Measurements from ENCODE around the gene ANKRD39.
"Not testable (repeated sequence)": the region's sequence is repeated elsewhere in the genome, so short reads cannot be mapped to it uniquely, and the experiment has no call there.

The ANKRD39 gene

GRCh38 chr2:96870626-96871255 lies 12.9 kb upstream of the ANKRD39 start:
- no peak for DNase-seq (ENCODE audit: low read depth in 2 of 2)

- DNase-seq (ENCODE audit: low read depth in 2 of 2): no peak
Measured at GRCh38 chr2:96869822-96870625, 12.2 kb upstream of the ANKRD39 start, which contains the start of gene SEMA4C. Gene SEMA4C, minus strand, starts transcription at chr2:96870080. Its CDS starts 2,194 bp downstream, at chr2:96867886.

- DNase-seq (ENCODE audit: low read depth in 2 of 2): no peak
Measured at GRCh38 chr2:96869281-96869821, 11.5 kb upstream of the ANKRD39 start.

DNA sequence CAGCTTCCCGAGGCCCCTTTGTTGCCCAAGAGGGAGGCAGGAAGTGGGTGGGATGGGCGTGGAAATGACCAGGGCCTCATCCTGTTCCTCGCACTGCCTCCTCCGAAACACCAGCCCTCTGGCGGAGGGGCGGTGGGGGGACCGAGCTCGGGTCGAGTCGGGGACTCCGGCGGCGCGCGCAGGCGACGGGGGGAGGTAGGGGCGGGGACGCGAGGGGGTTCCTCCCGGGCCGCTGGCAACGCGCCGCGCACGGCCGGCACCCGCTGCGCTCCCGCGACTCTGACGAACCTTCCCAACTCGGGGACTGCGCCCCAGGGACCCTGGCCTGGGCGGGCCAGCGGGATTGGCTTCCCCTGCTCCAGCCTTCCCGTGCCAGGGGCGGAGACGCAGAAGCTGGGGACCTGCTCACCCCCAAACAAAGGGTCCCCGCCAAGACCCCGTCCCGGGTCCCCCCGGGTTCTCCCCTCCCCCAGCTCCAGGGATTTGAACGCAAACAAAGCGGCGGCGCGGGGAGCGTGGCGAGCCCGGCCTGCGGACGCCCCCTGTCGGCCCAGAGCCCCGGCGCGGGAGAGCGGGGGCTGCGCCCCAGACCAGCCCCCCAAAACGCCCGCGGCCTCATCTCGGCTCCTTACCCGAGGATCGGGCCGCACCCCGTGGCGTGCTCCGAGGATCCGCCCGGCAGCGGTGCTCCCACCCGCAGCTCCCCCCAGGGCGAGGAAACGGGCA lies 10.9 kb upstream of the ANKRD39 start:
- no peak for DNase-seq (ENCODE audit: low read depth in 2 of 2)

- DNase-seq (ENCODE audit: low read depth in 2 of 2): no peak
Measured at GRCh38 chr2:96867756-96868554, 10.1 kb upstream of the ANKRD39 start.

DNA sequence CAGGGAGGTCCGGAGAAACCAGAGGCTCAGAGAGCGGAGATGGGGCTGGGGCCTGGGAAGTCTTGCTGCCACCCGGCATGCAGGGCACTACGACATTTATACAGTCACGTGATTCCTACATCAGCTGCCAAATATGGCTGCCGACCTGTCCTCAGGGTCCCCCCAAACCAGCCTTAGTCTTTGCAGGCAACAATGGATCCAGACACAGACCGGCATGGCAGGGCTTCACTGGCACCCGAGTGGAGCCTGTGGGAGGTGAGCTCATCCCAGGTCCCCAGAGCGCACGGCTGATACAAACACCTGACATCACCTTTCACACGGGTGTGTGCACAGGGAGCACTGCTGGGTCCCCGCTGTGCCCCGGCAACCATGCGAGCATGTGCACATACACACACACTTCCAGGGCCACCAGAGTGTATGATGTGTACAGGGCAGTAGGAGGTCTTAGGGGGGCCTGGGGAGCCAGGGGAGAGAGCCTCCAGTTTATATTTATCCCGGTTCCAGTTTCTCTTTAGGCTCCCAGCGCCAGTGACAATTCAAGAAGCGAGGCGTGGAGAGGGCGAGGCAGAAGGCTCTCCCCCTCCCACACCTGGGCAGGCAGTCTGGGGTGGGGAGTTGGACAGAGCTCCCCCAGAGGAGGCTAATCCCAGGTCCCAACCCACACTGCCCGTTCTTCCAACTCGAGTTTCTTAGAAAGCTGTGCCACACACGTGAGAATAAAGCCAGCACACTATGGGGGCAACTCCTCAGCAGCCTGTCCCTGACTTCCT lies 9.4 kb upstream of the ANKRD39 start:
- no peak for DNase-seq (ENCODE audit: low read depth in 2 of 2)

GRCh38 chr2:96866586-96866985 lies 8.8 kb upstream of the ANKRD39 start:
- no peak for DNase-seq (ENCODE audit: low read depth in 2 of 2)

GRCh38 chr2:96866149-96866548 lies 8.3 kb upstream of the ANKRD39 start:
- DNase-seq (ENCODE audit: low read depth in 2 of 2): no peak

GRCh38 chr2:96865654-96866053 lies 7.8 kb upstream of the ANKRD39 start:
- DNase-seq (ENCODE audit: low read depth in 2 of 2): no peak

- DNase-seq (ENCODE audit: low read depth in 2 of 2): no peak
Measured at GRCh38 chr2:96864343-96865091, 6.7 kb upstream of the ANKRD39 start.

- DNase-seq (ENCODE audit: low read depth in 2 of 2): no peak
Measured at GRCh38 chr2:96863575-96864342, 5.9 kb upstream of the ANKRD39 start.

GRCh38 chr2:96863056-96863455 lies 5.2 kb upstream of the ANKRD39 start:
- DNase-seq (ENCODE audit: low read depth in 2 of 2): not testable (repeated sequence)

GRCh38 chr2:96861074-96861473 lies 3.3 kb upstream of the ANKRD39 start:
- no peak for DNase-seq (ENCODE audit: low read depth in 2 of 2)

- no peak for DNase-seq (ENCODE audit: low read depth in 2 of 2)
Measured at GRCh38 chr2:96860065-96861029, 2.5 kb upstream of the ANKRD39 start.

DNA sequence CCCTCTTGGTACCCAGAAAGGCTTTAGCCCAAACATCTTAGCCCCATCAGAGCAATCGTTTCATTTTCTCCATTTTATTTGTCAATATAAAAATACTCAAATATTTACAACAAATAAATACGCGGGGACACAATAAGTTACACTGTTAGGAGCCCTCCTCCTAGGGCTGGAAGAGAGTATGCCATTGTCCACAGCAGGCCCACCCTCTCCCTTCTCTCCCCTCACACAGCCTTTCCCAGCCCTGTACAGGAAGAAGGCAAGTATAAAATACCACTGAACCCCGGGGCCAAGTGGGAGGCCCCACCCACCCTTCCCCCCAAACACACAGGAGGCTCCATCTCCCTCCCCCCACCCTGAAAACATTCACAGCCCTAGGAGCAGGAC lies 1.9 kb upstream of the ANKRD39 start:
- no peak for DNase-seq (ENCODE audit: low read depth in 2 of 2)

DNA sequence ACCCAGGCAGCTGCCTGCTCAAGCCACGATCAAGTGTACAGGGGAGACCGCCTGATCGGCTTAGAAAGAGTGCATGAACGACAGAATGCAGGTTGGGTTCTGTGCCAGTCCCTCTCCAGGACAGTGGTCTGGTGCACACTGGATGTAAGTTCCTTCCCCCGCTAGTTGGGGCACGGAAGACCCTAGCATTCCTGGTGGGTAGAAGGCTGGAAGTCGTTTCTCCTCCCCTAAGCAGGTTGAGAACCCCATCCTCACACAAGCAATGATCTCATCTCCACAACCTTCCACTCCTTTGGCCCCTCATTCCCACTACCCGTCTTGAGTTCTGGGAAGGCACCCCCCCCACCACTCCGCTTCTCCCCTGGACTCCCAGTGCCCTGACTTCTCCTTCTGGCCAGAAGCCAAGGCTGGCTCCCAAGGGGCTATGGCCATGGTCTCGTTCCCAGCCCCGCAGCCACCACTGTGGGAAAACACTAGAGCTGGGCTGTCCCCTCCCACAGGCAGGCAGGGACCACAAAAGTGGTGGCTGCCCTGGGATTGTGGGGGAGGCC lies 1.4 kb upstream of the ANKRD39 start:
- DNase-seq (ENCODE audit: low read depth in 2 of 2): no peak

- DNase-seq (ENCODE audit: low read depth in 2 of 2): no peak
Measured at GRCh38 chr2:96856776-96857666, 795 bp downstream of the ANKRD39 start.
